NCI-H1105 (cell line): ENCODE measurements around the gene SEPTIN5.

ENCODE experiments used
- DNase-seq: peaks from one replicate; lab custom pipeline; 2025; lab: John Stamatoyannopoulos, UW

The SEPTIN5 gene

DNA sequence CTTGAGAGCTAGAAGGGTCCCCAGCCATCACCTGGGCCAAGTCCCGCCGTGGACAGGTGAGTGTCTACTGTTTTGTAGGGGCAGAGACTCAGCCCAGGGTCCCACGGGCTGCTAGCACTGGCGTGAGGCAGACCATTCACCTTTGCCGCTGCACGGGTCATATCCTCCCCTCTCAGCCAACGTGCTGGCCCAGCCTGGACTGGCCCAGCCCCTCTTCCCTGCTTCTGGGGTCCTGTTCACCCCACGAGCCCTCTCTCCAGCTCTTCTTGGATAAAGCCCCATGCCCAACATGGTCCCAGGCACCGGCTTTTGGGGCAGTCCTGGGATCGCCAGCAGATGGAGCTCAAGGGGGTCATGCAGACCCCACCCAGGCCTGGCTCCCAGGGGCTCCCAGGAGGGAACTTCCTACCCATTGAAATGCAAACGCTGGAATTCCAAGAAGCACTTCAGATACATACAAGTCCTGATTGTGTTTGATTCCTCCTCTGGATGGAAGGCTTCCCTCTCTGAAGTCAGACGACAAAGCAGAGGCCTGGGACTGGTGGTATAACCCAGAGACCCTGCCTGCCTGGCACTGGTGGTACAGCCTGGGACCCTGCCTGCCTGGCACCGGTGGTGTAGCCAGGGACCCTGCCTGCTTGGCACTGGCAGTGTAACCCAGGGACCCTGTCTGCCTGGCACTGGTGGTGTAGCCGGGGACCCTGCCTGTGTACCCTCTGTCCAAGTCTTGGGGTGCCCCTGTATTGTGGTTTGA lies 8.9 kb upstream of the SEPTIN5 start:
- no peak for DNase-seq

DNA sequence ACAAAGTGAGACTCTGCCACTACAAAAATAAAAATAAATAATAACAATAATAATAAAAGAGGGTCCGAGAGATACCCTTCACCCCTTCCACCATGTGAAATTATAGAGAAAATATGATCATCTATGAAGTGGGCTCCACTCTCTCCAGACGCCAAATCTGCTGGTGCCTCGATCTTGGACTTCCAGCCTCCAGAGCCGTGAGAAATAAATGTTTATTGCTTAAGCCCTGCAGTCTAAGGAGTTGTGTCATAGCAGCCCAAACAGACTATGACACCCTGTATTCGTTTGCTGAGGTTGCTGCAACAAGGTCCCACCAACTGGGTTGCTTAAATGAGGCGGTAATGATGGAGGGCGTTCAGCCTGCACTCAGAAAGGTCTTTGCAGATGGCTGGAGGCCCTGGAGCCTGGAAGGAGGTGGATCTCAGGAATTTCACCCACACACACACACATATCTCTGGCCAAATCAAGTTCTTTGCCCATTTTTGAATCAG lies 7.6 kb upstream of the SEPTIN5 start:
- DNase-seq, result no peak

DNA sequence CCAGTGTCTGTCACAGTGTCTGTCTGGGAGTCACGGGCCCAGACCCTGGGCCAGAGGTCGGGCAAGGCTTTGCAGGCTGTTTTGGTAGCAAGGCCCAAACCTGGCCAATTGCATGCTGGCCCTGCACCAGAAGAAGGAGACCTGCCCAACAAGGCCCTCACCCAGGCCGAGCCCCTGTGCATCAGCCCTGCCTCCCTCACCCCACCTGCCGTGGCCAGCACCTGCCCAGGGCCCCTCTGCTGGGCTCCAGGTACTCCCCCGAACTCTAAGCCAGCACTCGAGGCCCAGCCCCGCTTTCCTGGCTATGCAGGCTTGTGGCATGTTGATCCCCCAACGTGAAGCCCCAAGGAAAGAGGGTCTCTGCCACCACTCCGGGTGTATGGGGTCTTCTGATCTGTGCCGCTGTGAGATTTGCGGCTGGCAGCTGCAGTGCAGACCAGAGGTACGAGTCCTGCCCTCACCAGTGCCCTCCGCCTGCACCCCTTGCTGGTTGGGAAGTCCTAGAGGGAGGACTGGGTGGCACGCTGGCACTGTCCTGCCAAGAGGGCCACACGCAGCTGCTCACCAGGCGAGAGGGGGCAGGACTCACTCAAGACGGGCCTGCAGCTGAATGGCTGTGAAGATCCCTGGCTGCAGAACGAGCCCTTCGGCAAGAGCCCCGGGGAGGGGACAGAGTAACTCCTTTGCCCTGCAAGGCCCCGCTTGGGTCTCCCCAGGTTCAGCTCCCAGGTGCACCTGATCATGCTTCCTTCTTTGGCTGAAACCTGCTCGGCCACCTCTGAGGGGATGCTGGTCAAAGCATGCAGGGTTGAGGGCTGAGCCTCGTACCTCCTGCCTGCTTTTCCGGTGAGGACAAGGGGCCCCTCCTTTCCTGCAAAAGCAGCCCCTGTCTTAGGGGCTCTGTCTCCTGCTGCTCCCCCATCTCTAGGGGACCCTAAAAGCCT lies 6.7 kb upstream of the SEPTIN5 start:
- DNase-seq, result no peak

DNA sequence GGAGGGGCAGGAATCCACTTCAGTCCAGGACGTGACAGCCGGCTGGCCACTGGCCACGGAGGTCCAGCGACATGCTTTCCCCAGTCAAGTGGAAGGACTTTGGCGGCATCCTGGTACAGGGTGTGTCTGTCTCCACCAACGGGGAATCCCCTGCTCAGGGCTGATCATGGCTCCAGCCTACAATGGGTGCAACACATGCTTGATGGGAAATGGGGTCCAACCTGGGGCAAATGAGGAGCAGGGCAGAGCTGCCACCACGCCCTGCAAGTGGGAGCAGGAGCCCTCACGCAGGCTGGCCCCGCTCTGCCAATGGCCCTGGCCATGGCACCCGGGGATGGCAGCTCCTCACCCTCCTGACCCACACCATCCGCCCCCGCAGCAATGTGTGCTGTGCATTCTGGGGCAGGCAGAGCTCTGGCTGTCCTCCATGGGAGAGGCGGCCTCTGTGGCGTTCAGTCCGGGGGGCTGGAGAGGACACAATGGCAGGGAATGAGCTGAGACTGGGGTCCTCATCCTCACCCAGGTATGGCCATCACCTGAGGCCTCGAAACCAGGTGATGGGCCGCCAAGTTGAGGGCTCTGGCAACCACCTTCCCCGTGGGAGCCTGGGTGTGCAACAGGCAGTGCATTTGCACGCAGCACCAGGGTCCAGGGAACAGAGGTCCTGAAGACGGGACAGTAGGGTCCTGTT lies 5.8 kb upstream of the SEPTIN5 start:
- DNase-seq, result no peak

- DNase-seq, result no peak
These were observed 5.1 kb upstream of the SEPTIN5 start for GRCh38 chr22:19709063-19709769.

DNA sequence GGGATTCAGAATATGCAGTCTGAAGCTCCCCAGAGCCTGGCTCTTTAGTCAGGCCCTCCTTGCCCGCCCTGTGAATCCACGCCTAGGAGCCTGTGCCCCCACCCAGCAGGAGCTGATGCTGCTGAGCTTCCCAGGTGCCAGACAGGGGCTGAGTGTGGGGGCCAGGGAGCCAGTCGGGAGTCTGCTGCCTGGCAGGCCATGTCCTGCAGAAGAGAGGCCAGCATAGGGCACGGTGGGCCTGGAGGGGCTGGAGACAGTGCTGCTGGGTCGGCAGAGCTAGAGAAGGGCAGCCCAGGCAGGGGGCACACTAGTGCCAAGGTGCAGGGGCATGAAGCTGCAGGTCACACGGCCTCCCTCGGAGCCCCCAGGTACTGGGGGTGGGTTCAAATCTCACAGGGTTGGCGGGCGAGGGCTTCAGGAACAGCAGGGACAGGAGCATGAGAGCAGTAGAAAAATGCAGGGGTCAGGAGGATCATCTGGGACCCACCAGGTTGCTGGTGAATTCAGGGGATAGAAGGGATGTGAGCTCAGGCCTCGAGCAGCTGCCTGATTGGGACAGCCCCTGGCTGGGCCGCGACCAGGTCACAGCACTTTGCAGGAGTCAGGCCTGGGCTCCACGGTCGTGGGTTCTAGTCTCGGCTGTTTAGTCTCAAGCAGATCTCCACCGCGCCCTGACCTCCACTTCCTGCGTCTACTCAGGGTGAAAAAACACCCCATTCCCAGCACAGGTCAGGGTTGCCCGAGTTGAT lies 4.1 kb upstream of the SEPTIN5 start:
- DNase-seq, result no peak

GRCh38 chr22:19710769-19711106 lies 3.6 kb upstream of the SEPTIN5 start:
- DNase-seq, result no peak

- no peak for DNase-seq
These were observed 1.1 kb upstream of the SEPTIN5 start for GRCh38 chr22:19713245-19713644.

- DNase-seq, result no peak
These were observed 522 bp upstream of the SEPTIN5 start for GRCh38 chr22:19713650-19714311.

DNA sequence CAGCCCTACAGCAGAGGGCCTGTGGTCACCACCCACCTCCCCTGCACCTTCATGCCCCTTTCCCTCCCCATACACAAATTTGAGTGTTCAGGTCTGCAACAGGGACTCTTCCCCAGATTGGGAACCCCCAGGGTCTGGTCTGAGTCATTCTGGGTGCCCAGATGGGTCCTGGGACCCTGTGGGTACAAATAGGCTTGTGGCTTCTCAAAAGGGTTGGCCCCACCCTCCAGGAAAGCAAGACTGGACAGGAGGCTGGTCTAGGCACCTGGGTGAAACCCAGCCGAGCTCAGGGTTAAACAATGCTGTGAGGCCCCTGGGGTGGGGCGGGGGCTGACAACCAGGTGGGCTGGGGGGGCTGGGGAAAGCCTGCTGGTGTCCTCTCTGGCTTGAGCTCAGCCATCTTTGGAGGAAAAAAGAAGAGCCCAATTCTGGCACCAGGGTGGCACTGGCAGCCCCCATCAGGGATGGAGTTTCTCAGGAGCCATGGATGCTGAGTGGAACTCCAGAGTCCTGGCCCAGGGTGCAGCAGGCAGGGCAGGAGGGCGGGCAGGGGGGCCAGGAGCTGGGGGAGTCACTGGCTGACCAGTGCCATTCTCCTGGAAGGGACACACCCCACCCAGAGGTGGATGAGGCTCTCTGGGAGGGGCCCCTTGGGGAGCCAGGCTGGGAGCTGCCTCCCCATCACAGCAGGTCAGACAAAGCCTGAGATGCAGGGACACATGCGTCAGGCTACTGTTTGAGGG lies 1.1 kb downstream of the SEPTIN5 start:
- DNase-seq, result no peak

DNA sequence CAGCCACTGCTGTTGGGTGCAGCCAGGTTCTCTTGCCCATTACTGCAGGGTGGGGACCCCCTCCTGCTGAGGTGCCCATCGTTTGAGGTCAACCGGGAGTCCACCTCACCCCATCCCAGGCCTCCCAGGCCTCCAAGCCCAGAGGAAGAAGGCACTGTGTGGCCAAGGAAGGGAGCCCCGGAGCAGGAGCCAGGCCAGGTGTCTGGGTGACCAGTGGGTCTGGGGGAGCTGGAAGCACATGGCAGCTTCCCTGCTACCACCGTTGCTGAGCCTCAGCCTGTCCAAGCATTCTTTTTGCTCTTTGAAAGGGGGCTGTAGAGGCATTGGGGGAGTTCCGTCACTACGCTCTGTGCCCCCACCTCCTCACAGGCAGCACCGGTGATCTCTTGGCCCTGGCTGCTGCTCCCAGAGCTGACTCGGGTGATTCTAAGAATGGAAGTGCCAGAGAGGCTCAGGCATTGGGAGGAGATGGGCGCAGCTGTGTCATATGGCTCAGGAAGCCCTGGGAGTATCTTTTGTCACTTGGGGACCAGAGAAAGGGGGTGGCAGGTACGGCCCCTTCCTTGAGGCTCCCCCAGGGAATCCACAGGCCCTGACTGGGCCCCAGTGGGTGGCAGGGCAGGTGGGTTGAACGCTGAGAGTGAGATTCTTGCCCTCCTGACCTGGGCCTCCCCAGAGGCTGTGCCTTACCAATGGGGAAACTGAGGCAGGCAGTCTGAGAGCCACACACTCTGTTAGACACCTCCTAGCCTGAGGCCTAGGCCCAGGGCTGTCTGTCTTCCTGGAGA lies 1.9 kb downstream of the SEPTIN5 start:
- no peak for DNase-seq

GRCh38 chr22:19716829-19717105 lies 2.5 kb downstream of the SEPTIN5 start:
- DNase-seq, result no peak

GRCh38 chr22:19717181-19717580 lies 2.9 kb downstream of the SEPTIN5 start:
- DNase-seq, result no peak

GRCh38 chr22:19717691-19718455 lies 3.6 kb downstream of the SEPTIN5 start:
- DNase-seq, result peak; percentile 31

DNA sequence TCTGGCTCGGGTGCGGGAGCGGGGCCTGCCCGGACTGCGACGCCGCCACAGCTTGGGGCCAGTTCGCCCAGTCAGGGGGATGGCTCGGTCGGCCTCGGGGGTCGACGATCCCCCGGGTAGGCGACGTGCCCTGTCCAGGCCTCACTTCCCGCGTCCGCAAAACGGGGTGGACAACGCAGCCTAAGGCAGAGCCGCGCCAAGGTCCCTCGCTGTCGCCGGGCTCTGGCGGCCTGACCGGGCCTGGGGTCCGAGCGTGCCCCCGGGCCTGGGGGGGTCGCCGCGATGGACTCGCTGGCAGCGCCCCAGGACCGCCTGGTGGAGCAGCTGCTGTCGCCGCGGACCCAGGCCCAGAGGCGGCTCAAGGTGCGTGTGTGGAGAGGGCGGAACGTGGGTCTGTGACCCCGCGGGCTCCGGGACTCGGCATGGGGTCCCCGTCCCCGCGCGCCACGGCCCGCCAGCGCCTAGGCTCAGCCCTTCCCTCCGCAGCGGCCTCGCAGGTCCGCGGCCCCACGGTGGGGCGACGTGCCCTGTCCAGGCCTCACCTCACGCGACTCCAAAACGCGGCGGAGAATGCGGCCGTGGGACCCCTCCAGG lies 4.2 kb downstream of the SEPTIN5 start:
- DNase-seq, result no peak

GRCh38 chr22:19719050-19719482 lies 4.8 kb downstream of the SEPTIN5 start:
- no peak for DNase-seq

DNA sequence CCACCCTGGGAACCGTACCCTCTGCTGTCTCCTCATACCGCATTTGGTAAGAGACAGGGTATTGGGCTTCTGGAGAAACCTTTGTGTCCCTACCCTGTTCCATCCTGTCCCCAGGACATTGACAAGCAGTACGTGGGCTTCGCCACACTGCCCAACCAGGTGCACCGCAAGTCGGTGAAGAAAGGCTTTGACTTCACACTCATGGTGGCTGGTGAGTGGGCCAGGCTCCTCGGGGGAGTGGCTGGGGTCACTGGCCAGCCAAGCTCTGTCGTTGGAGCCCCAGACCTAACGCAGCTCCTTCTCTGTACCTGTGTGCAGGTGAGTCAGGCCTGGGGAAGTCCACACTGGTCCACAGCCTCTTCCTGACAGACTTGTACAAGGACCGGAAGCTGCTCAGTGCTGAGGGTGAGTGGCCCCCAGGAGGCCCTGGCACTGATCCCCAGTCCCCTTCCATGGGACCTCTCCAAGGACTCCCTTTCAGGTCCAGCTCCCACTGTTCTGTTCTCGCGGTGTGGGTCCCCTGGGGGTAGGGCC lies 5.3 kb downstream of the SEPTIN5 start:
- no peak for DNase-seq
